HG03442 (cell line): ENCODE measurements around the gene CCDC182.

ENCODE experiments used
- ATAC-seq: cut with Tn5 transposase; IDR thresholded peaks from one replicate; pipeline ENCODE4 v1.9.1; 2021; ENCODE audit warnings: mild to moderate bottlenecking, moderate library complexity; ENCODE audit not compliant: unreplicated experiment

Gene CCDC182

GRCh38 chr17:57758654-57759053 is 13.6 kb upstream of the CCDC182 start:
- ATAC-seq = no peak

GRCh38 chr17:57757735-57758134 is 12.6 kb upstream of the CCDC182 start:
- ATAC-seq = no peak

- no peak for ATAC-seq
These were observed 11.9 kb upstream of the CCDC182 start for GRCh38 chr17:57756951-57757350.

GRCh38 chr17:57755480-57756070 is 10.5 kb upstream of the CCDC182 start:
- ATAC-seq = no peak

GRCh38 chr17:57752031-57752905 is 7.2 kb upstream of the CCDC182 start:
- no peak for ATAC-seq

- no peak for ATAC-seq
These were observed 6.4 kb upstream of the CCDC182 start for GRCh38 chr17:57751348-57751971.

GRCh38 chr17:57750895-57751294 is 5.8 kb upstream of the CCDC182 start:
- no peak for ATAC-seq

- ATAC-seq = no peak
These were observed 5.2 kb upstream of the CCDC182 start for GRCh38 chr17:57750109-57750871.

GRCh38 chr17:57749701-57750100 is 4.6 kb upstream of the CCDC182 start:
- no peak for ATAC-seq

GRCh38 chr17:57747221-57748017 is 2.3 kb upstream of the CCDC182 start:
- ATAC-seq = no peak

GRCh38 chr17:57746221-57746620 is 1.1 kb upstream of the CCDC182 start:
- ATAC-seq = no peak

GRCh38 chr17:57744195-57745170 is 616 bp downstream of the CCDC182 start:
- ATAC-seq = no peak

- no peak for ATAC-seq
These were observed 4.9 kb downstream of the CCDC182 start for GRCh38 chr17:57740235-57740528.

- ATAC-seq = peak; percentile 50
These were observed 5.5 kb downstream of the CCDC182 start for GRCh38 chr17:57739402-57740234.

GRCh38 chr17:57737450-57737849 is 7.6 kb downstream of the CCDC182 start:
- no peak for ATAC-seq

- no peak for ATAC-seq
These were observed 9.4 kb downstream of the CCDC182 start for GRCh38 chr17:57735707-57736106.

- ATAC-seq = no peak
These were observed 9.9 kb downstream of the CCDC182 start for GRCh38 chr17:57735230-57735629.

- no peak for ATAC-seq
These were observed 12.0 kb downstream of the CCDC182 start for GRCh38 chr17:57733085-57733484.

- ATAC-seq = no peak
These were observed 13.0 kb downstream of the CCDC182 start for GRCh38 chr17:57732062-57732461.
